GM23338 (cell line): ENCODE results near the gene PCDH1.

Source experiments
- CREB1 ChIP-seq: fragments of 250-450 bp; sonication (Bioruptor Pico); IDR thresholded peaks from 2 replicates; pipeline ENCODE4 v1.5.0; 2020; ENCODE audit warnings: low read depth, mild to moderate bottlenecking, moderate library complexity
- ETS1 ChIP-seq: IDR thresholded peaks from 2 replicates; pipeline ENCODE4 v1.6.1; 2016; ENCODE audit warnings: antibody characterized with exemption
- EZH2 ChIP-seq: fragments of 200-600 bp; sonication (generic); IDR thresholded peaks from one replicate; pipeline ENCODE4 v1.8.0; 2017; ENCODE audit warnings: antibody characterized with exemption, mild to moderate bottlenecking, low read depth; ENCODE audit not compliant: unreplicated experiment
- EZH2phosphoT487 ChIP-seq: fragments of 200-600 bp; sonication (generic); IDR thresholded peaks from one replicate; pipeline ENCODE4 v1.8.1; 2018; ENCODE audit warnings: antibody characterized with exemption; ENCODE audit not compliant: unreplicated experiment
- JUNB ChIP-seq: IDR thresholded peaks from one replicate; pipeline ENCODE4 v1.6.1; 2016; ENCODE audit warnings: antibody characterized with exemption; ENCODE audit not compliant: unreplicated experiment
- NANOG ChIP-seq: IDR thresholded peaks from 2 replicates; pipeline ENCODE4 v1.6.1; 2016; ENCODE audit warnings: antibody characterized with exemption, borderline replicate concordance
- POLR2AphosphoS5 ChIP-seq: IDR thresholded peaks from 2 replicates; pipeline ENCODE4 v1.6.1; 2016; ENCODE audit warnings: antibody characterized with exemption, low read depth
- ZNF331 ChIP-seq: fragments of 250-450 bp; sonication (Bioruptor Pico); IDR thresholded peaks from 2 replicates; pipeline ENCODE4 v1.5.0; 2020; ENCODE audit warnings: low read depth, mild to moderate bottlenecking, moderate library complexity
- TF ChIP-seq, protein P1 (sequence below), 2 experiments: fragments of 200-600 bp in 1 of 2; sonication (generic) in 1 of 2; conservative IDR thresholded peaks; 2 replicates each; pipeline versions ENCODE4 v1.5.1 to v1.6.1; 2016 to 2017; ENCODE audit warnings: antibody characterized with exemption in 2 of 2, low read depth in 2 of 2, mild to moderate bottlenecking in 2 of 2, moderate library complexity in 1 of 2
- TF ChIP-seq, protein P2 (sequence below): IDR thresholded peaks from one replicate; pipeline ENCODE4 v1.6.1; 2018; ENCODE audit warnings: antibody characterized with exemption; ENCODE audit not compliant: unreplicated experiment
- TF ChIP-seq, protein P3 (sequence below): fragments of 250-450 bp; sonication (Bioruptor Pico); IDR thresholded peaks from 2 replicates; pipeline ENCODE4 v1.5.0; 2020; ENCODE audit warnings: mild to moderate bottlenecking, moderate library complexity

DNA sequence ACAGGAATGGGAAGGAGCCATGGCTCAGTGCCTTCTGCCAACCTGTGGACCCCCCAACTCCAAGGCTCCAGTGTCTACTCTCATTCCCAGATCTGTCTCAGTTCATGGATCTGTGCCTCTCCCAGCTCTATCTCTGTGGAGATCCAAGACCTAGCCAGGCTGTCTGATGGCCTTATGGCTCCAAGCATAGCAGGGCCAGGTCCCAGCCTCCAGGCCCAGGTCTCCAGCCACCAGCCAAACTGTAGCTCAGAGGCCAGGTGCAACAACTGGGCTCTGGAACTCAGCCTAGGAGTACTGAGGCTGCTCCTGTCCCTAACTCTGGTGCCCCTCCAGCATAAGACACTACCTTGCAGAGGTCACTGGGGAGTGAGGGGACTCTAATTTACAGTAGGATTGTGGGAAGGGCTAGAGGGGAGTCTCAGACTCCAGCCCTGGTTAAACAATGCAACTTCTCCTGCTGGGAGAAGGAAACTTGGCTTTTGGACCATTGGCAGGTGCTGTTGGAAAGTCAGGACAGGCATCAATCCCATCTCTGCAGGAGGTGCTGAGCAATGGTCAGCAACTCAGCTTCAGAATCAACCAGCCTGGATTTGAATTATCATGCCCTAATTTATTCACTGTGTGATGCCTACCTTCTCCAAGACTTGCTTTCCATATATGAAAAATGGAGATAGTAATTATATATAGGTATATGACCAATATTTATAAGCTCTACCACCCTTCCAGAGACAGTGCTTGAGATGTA, 63.0 kb downstream of the PCDH1 start:
- no peak for TF ChIP-seq CREB1 (CRISPR knock-in tag)
- no peak for TF ChIP-seq NANOG
- TF ChIP-seq EZH2phosphoT487: no peak
- no peak for TF ChIP-seq JUNB
- TF ChIP-seq, protein P1, sequence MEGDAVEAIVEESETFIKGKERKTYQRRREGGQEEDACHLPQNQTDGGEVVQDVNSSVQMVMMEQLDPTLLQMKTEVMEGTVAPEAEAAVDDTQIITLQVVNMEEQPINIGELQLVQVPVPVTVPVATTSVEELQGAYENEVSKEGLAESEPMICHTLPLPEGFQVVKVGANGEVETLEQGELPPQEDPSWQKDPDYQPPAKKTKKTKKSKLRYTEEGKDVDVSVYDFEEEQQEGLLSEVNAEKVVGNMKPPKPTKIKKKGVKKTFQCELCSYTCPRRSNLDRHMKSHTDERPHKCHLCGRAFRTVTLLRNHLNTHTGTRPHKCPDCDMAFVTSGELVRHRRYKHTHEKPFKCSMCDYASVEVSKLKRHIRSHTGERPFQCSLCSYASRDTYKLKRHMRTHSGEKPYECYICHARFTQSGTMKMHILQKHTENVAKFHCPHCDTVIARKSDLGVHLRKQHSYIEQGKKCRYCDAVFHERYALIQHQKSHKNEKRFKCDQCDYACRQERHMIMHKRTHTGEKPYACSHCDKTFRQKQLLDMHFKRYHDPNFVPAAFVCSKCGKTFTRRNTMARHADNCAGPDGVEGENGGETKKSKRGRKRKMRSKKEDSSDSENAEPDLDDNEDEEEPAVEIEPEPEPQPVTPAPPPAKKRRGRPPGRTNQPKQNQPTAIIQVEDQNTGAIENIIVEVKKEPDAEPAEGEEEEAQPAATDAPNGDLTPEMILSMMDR (conservative IDR thresholded peaks at IDR 0.05; ENCODE audit: low read depth in 2 of 2): no peak
- TF ChIP-seq, protein P2, sequence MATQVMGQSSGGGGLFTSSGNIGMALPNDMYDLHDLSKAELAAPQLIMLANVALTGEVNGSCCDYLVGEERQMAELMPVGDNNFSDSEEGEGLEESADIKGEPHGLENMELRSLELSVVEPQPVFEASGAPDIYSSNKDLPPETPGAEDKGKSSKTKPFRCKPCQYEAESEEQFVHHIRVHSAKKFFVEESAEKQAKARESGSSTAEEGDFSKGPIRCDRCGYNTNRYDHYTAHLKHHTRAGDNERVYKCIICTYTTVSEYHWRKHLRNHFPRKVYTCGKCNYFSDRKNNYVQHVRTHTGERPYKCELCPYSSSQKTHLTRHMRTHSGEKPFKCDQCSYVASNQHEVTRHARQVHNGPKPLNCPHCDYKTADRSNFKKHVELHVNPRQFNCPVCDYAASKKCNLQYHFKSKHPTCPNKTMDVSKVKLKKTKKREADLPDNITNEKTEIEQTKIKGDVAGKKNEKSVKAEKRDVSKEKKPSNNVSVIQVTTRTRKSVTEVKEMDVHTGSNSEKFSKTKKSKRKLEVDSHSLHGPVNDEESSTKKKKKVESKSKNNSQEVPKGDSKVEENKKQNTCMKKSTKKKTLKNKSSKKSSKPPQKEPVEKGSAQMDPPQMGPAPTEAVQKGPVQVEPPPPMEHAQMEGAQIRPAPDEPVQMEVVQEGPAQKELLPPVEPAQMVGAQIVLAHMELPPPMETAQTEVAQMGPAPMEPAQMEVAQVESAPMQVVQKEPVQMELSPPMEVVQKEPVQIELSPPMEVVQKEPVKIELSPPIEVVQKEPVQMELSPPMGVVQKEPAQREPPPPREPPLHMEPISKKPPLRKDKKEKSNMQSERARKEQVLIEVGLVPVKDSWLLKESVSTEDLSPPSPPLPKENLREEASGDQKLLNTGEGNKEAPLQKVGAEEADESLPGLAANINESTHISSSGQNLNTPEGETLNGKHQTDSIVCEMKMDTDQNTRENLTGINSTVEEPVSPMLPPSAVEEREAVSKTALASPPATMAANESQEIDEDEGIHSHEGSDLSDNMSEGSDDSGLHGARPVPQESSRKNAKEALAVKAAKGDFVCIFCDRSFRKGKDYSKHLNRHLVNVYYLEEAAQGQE: no peak
- TF ChIP-seq POLR2AphosphoS5: no peak
- no peak for TF ChIP-seq EZH2
- TF ChIP-seq ETS1: no peak
- TF ChIP-seq, protein P3, sequence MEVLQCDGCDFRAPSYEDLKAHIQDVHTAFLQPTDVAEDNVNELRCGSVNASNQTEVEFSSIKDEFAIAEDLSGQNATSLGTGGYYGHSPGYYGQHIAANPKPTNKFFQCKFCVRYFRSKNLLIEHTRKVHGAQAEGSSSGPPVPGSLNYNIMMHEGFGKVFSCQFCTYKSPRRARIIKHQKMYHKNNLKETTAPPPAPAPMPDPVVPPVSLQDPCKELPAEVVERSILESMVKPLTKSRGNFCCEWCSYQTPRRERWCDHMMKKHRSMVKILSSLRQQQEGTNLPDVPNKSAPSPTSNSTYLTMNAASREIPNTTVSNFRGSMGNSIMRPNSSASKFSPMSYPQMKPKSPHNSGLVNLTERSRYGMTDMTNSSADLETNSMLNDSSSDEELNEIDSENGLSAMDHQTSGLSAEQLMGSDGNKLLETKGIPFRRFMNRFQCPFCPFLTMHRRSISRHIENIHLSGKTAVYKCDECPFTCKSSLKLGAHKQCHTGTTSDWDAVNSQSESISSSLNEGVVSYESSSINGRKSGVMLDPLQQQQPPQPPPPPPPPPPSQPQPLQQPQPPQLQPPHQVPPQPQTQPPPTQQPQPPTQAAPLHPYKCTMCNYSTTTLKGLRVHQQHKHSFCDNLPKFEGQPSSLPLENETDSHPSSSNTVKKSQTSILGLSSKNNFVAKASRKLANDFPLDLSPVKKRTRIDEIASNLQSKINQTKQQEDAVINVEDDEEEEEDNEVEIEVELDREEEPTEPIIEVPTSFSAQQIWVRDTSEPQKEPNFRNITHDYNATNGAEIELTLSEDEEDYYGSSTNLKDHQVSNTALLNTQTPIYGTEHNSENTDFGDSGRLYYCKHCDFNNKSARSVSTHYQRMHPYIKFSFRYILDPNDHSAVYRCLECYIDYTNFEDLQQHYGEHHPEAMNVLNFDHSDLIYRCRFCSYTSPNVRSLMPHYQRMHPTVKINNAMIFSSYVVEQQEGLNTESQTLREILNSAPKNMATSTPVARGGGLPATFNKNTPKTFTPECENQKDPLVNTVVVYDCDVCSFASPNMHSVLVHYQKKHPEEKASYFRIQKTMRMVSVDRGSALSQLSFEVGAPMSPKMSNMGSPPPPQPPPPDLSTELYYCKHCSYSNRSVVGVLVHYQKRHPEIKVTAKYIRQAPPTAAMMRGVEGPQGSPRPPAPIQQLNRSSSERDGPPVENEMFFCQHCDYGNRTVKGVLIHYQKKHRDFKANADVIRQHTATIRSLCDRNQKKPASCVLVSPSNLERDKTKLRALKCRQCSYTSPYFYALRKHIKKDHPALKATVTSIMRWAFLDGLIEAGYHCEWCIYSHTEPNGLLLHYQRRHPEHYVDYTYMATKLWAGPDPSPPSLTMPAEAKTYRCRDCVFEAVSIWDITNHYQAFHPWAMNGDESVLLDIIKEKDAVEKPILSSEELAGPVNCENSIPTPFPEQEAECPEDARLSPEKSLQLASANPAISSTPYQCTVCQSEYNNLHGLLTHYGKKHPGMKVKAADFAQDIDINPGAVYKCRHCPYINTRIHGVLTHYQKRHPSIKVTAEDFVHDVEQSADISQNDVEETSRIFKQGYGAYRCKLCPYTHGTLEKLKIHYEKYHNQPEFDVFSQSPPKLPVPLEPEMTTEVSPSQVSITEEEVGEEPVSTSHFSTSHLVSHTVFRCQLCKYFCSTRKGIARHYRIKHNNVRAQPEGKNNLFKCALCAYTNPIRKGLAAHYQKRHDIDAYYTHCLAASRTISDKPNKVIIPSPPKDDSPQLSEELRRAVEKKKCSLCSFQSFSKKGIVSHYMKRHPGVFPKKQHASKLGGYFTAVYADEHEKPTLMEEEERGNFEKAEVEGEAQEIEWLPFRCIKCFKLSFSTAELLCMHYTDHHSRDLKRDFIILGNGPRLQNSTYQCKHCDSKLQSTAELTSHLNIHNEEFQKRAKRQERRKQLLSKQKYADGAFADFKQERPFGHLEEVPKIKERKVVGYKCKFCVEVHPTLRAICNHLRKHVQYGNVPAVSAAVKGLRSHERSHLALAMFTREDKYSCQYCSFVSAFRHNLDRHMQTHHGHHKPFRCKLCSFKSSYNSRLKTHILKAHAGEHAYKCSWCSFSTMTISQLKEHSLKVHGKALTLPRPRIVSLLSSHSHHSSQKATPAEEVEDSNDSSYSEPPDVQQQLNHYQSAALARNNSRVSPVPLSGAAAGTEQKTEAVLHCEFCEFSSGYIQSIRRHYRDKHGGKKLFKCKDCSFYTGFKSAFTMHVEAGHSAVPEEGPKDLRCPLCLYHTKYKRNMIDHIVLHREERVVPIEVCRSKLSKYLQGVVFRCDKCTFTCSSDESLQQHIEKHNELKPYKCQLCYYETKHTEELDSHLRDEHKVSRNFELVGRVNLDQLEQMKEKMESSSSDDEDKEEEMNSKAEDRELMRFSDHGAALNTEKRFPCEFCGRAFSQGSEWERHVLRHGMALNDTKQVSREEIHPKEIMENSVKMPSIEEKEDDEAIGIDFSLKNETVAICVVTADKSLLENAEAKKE (CRISPR knock-in tag): no peak
- TF ChIP-seq ZNF331: no peak
